GM12878 (cell line): ENCODE measurements around the gene POLR2B. TPM values are rescaled to one million over a fixed set of nuclear protein-coding genes. Genes with fewer than 3 reads are reported as not detected.

Experiments
- ATAC-seq: fragments of 200-7000 bp; cut with Tn5 transposase; 3 replicates; pipeline ENCODE4 v1.9.1; 2020; ENCODE audit warnings: mild to moderate bottlenecking, moderate library complexity
- BruUV-seq: library from RNA; stranded (reverse); fragments of 400-500 nt; replicated peaks from 2 replicates; lab custom pipeline; 2021; lab: Mats Ljungman, UMichigan
- CTCF ChIA-PET: fragments of 300-600 bp; sonication (Branson Sonifier 250); formaldehyde crosslinking; extraction: SDS; loops from one replicate; lab custom pipeline; 2021; ENCODE audit warnings: inconsistent platforms; lab: Yijun Ruan, JAX
- POLR2A ChIA-PET: fragments of 350-600 bp; formaldehyde crosslinking; extraction: SDS; loops from one replicate; lab custom pipeline; 2021; ENCODE audit warnings: inconsistent platforms; lab: Charles Lee
- RAD21 ChIA-PET: fragments of 300-600 bp; sonication (Branson Sonifier 250); formaldehyde crosslinking; loops from one replicate; lab custom pipeline; 2023; ENCODE audit warnings: antibody characterized with exemption; ENCODE audit not compliant: unreplicated experiment; lab: Charles Lee
- SMC1A ChIA-PET: fragments of 300-600 bp; sonication (Branson Sonifier 250); formaldehyde crosslinking; loops from one replicate; lab custom pipeline; 2023; ENCODE audit not compliant: unreplicated experiment, uncharacterized antibody; lab: Charles Lee
- DNase-seq: peaks from one replicate; pipeline ENCODE4 v3.0.0-alpha.2; 2011; ENCODE audit warnings: low read depth, low spot score
- FAIRE-seq: peaks from 3 replicates; lab custom pipeline; 2011; peaks lifted over from hg19 to GRCh38; lab: Jason Lieb, UNC
- H2AFZ ChIP-seq: 2 replicates; pipeline ENCODE4 v1.6.0; 2011; ENCODE audit warnings: low read depth, low read length, control low read depth; ENCODE audit not compliant: control insufficient read depth
- H3K27ac ChIP-seq: 2 replicates; pipeline ENCODE4 v1.5.1; 2011; ENCODE audit warnings: control low read depth; ENCODE audit not compliant: control insufficient read depth, insufficient read depth
- H3K27me3 ChIP-seq, 2 experiments: replicated peaks in 1 of 2; 2 replicates each; pipeline versions ENCODE4 v1.6.0 to v1.6.1; 2011; ENCODE audit warnings: low read length in 1 of 2; ENCODE audit not compliant: control insufficient read depth in 2 of 2, insufficient read depth in 2 of 2
- H3K36me3 ChIP-seq, 2 experiments: 2 replicates each; pipeline ENCODE4 v1.5.1; 2011; ENCODE audit warnings: low read length in 1 of 2; ENCODE audit not compliant: control insufficient read depth in 2 of 2, insufficient read depth in 2 of 2
- H3K4me1 ChIP-seq: 2 replicates; pipeline ENCODE4 v1.6.1; 2011; ENCODE audit warnings: mild to moderate bottlenecking, low read length, moderate library complexity, mixed read lengths; ENCODE audit not compliant: control insufficient read depth, insufficient read depth
- H3K4me2 ChIP-seq: 2 replicates; pipeline ENCODE4 v1.6.0; 2011; ENCODE audit warnings: control low read depth; ENCODE audit not compliant: control insufficient read depth, insufficient read depth
- H3K4me3 ChIP-seq: fragments of 200-600 bp; sonication (generic); 2 replicates; pipeline ENCODE4 v1.5.1; 2016
- H3K79me2 ChIP-seq: 2 replicates; pipeline ENCODE4 v1.6.0; 2011; ENCODE audit warnings: low read length; ENCODE audit not compliant: control insufficient read depth, insufficient read depth
- H3K9ac ChIP-seq: 2 replicates; pipeline ENCODE4 v1.8.0; 2011; ENCODE audit warnings: low read length, control low read depth, mixed read lengths; ENCODE audit not compliant: control insufficient read depth, insufficient read depth
- H3K9me3 ChIP-seq: replicated peaks from 3 replicates; pipeline ENCODE4 v1.5.1; 2011; ENCODE audit warnings: mild to moderate bottlenecking, low read length; ENCODE audit not compliant: control insufficient read depth, insufficient read depth
- H4K20me1 ChIP-seq: 2 replicates; pipeline ENCODE4 v1.6.0; 2011; ENCODE audit not compliant: control insufficient read depth, insufficient read depth
- BMI1 ChIP-seq: fragments of 450-650 bp; IDR thresholded peaks from 2 replicates; pipeline ENCODE4 v1.6.1; 2016; ENCODE audit warnings: mild to moderate bottlenecking, moderate library complexity, borderline replicate concordance
- JUNB ChIP-seq: IDR thresholded peaks from 2 replicates; pipeline ENCODE4 v1.6.1; 2016; ENCODE audit warnings: antibody characterized with exemption, mild to moderate bottlenecking
- MEF2A ChIP-seq: IDR thresholded peaks from 2 replicates; pipeline ENCODE4 v1.6.1; 2011; ENCODE audit warnings: low read depth, mild to moderate bottlenecking, low read length, moderate library complexity; ENCODE audit not compliant: insufficient read depth
- MEF2B ChIP-seq: fragments of 450-650 bp; IDR thresholded peaks from 2 replicates; pipeline ENCODE4 v1.6.1; 2018; ENCODE audit warnings: mild to moderate bottlenecking, moderate library complexity; ENCODE audit not compliant: partially characterized antibody, poor library complexity, severe bottlenecking
- NBN ChIP-seq: fragments of 450-650 bp; IDR thresholded peaks from 2 replicates; pipeline ENCODE4 v1.6.1; 2016
- NFIC ChIP-seq: IDR thresholded peaks from 2 replicates; pipeline ENCODE4 v1.6.1; 2012; ENCODE audit warnings: low read depth, mild to moderate bottlenecking, inconsistent platforms, low read length, moderate library complexity
- NR2C1 ChIP-seq: fragments of 450-650 bp; IDR thresholded peaks from 2 replicates; pipeline ENCODE4 v1.6.1; 2017; ENCODE audit warnings: antibody characterized with exemption, mild to moderate bottlenecking, moderate library complexity
- RBBP5 ChIP-seq: fragments of 200-600 bp; sonication (generic); conservative IDR thresholded peaks from 2 replicates; pipeline ENCODE4 v1.6.1; 2016
- RUNX3 ChIP-seq: IDR thresholded peaks from 2 replicates; pipeline ENCODE4 v1.6.1; 2012; ENCODE audit warnings: low read length, inconsistent platforms
- TCF7 ChIP-seq: IDR thresholded peaks from 2 replicates; pipeline ENCODE4 v1.6.1; 2014; ENCODE audit warnings: antibody characterized with exemption, borderline replicate concordance
- WGBS: methylation state at CpG from one replicate; pipeline ENCODE4 v1.1.6; 2016; ENCODE audit warnings: low lambda C conversion rate; ENCODE audit not compliant: insufficient replicate concordance, insufficient coverage; ENCODE audit errors: missing lambda C conversion rate; 5-methylcytosine and 5-hydroxymethylcytosine counted together
- in situ Hi-C: fragments of 300-500 bp; cut with MboI; formaldehyde crosslinking; loops from 9 replicates; pipeline ENCODE4 v1.14.3; 2018; ENCODE audit warnings: mixed read lengths
- intact Hi-C: fragments of 100-400 bp; cut with micrococcal nuclease; formaldehyde crosslinking; loops from one replicate; pipeline ENCODE4 v1.14.2; 2022; ENCODE audit not compliant: unreplicated experiment
- polyA plus RNA-seq, 11 experiments: library from polyadenylated mRNA; depleted of rRNA in 4 of 11; unstranded in 6 of 11; stranded (reverse) in 5 of 11; fragments of >200 nt; fragmentation: Nextera tagmentation in 4 of 11; fragmentation: Illumina TruSeq in 1 of 11; extraction: Ambion mirVana in 4 of 11; extraction: Trizol in 1 of 11; gene quantifications; 1 replicate in 1 of 11; 2 replicates in 10 of 11; pipeline versions ENCODE4 v1.2.1 to v1.2.3, GENCODE V29; 2011 to 2016; ENCODE audit warnings: inconsistent platforms in 2 of 11, missing spikeins in 2 of 11, low read depth in 1 of 11
- total RNA-seq, 4 experiments: library from RNA; depleted of rRNA in 3 of 4; stranded (reverse); fragments of >200 nt in 3 of 4; fragmentation: Illumina TruSeq in 1 of 4; extraction: Trizol in 1 of 4; gene quantifications; 2 replicates each; pipeline versions ENCODE4 v1.2.1 to v1.2.3, GENCODE V29; 2013 to 2021
- TF ChIP-seq, protein P1 (sequence below): fragments of 450-650 bp; IDR thresholded peaks from 2 replicates; pipeline ENCODE4 v1.6.1; 2017; ENCODE audit warnings: mild to moderate bottlenecking

POLR2B gene
- total and polyA plus RNA-seq, 10 of the 15 experiments (the other 5 are each of a cell fraction or from before 2014, with no cell fraction given) = 46.0 to 183 (median 99.2) TPM

DNA sequence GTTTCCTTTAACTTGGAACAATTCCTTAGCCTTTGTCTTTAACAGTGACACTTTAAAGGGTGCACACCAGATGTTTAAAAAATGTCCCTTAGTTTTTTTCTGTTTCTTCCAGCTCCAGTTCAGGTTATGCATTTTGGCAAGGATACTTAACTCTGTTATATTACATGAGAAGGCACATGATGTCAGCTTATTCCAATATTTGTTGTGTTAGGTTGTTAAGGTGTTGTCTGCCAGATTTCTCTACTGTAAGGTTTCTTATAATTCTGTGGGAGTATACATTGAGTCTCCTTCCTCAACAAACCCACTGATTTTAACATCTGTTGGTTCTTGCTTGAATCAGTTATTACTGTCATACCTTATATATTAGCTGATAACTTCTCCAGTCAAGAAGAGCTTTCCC lies 37.7 kb upstream of the POLR2B start:
- POLR2A ChIA-PET = no interaction called here
- FAIRE-seq = no peak
- in situ Hi-C loops = no loop called here

DNA sequence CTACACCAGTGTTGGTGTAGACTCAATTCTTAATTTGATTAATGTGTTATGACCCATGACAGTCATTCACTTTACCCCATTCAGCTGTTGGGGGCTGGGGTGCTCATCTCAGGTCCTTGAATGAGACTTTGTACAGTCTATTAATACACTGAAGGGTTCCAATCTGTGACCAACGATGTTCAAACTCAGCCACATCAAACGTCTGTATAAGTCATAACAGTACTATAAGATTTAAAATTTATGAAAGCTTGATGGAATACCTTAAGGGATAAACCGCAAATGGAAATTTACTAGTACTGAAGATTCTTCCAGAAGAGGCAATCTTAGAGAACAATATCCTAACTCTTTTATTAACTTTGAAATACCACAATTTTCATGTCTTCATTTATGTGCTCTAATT lies 37.3 kb upstream of the POLR2B start:
- Histone ChIP-seq H4K20me1 (no peaks in the 10 kb centered on the region), H3K79me2 (no peaks in the 10 kb centered on the region), H3K4me1 (no peaks in the 10 kb centered on the region), H3K4me3 (no peak overlapping the region), H3K9me3 (no peaks in the 10 kb centered on the region), H2AFZ (no peak overlapping the region), H3K9ac (no peak overlapping the region), H3K27ac (no peak overlapping the region), H3K36me3 (no peaks in the 10 kb centered on the region; a peak in 3 of 4 replicates), H3K27me3 (no peaks in the 10 kb centered on the region), H3K4me2 (no peak overlapping the region)
- BruUV-seq = no TSS peak
- DNase-seq (no peak), ATAC-seq (no peak), FAIRE-seq (no peak)
- 35% methylated on average over 3 of the region's 3 CpGs for WGBS
- ChIA-PET POLR2A (no interaction called here), RAD21 (interaction anchor here (1.1 kb wide), 1 partner anchor 222 kb away, joined by 3 read pairs; no protein-coding TSS in a partner anchor), SMC1A (interaction anchor here (1.3 kb wide), 1 partner anchor 37 kb away, joined by 3 read pairs; the partner anchor contains the start of gene NOA1), CTCF (interaction anchor here (0.6 to 1.0 kb wide), 2 partner anchors 18 to 22 kb away, joined by 3 to 4 read pairs; no protein-coding TSS in a partner anchor)
- in situ Hi-C loops (no loop called here), intact Hi-C loops (no loop called here)
- peak; percentile 68 for TF ChIP-seq NFIC
- peak; percentile 85 for TF ChIP-seq RUNX3
- no peak for TF ChIP-seq NR2C1
- TF ChIP-seq MEF2B = no peak
- TF ChIP-seq MEF2A = 0 out of 2 replicates have a peak, but pooled peaks have one; percentile 9
- TF ChIP-seq NBN = no peak
- TF ChIP-seq BMI1 = no peak
- TF ChIP-seq RBBP5 = no peak
- peak; percentile 22; the same call in 1 of the 2 replicates for TF ChIP-seq JUNB
- peak; percentile 80; the same call in 1 of the 2 replicates for TF ChIP-seq TCF7

More for the DNA sequence above, 37.7 kb upstream of the POLR2B start:
- Histone ChIP-seq H4K20me1 (no peaks in the 10 kb centered on the region), H3K4me1 (no peaks in the 10 kb centered on the region), H3K36me3 (no peaks in the 10 kb centered on the region; a peak in 3 of 4 replicates), H3K79me2 (no peaks in the 10 kb centered on the region), H2AFZ (no peak overlapping the region), H3K9me3 (no peaks in the 10 kb centered on the region), H3K4me3 (no peak overlapping the region), H3K27me3 (no peaks in the 10 kb centered on the region)
- BruUV-seq = no TSS peak
- ChIA-PET RAD21 (interaction anchor here (1.1 kb wide), 1 partner anchor 222 kb away, joined by 3 read pairs; no protein-coding TSS in a partner anchor), SMC1A (interaction anchor here (1.3 kb wide), 1 partner anchor 37 kb away, joined by 3 read pairs; the partner anchor contains the start of gene NOA1)
- intact Hi-C loops = no loop called here
- ATAC-seq (no peak), DNase-seq (no peak)
- TF ChIP-seq, protein P1, sequence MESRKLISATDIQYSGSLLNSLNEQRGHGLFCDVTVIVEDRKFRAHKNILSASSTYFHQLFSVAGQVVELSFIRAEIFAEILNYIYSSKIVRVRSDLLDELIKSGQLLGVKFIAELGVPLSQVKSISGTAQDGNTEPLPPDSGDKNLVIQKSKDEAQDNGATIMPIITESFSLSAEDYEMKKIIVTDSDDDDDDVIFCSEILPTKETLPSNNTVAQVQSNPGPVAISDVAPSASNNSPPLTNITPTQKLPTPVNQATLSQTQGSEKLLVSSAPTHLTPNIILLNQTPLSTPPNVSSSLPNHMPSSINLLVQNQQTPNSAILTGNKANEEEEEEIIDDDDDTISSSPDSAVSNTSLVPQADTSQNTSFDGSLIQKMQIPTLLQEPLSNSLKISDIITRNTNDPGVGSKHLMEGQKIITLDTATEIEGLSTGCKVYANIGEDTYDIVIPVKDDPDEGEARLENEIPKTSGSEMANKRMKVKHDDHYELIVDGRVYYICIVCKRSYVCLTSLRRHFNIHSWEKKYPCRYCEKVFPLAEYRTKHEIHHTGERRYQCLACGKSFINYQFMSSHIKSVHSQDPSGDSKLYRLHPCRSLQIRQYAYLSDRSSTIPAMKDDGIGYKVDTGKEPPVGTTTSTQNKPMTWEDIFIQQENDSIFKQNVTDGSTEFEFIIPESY = no peak
- TF ChIP-seq, all 136 proteins: peak for 0
- H3K4me2 ChIP-seq = no peak overlapping the region
- H3K27ac ChIP-seq = no peak overlapping the region
- H3K9ac ChIP-seq = no peak overlapping the region
- CTCF ChIA-PET = interaction anchor here (0.6 to 1.0 kb wide), 2 partner anchors 19 to 22 kb away, joined by 3 to 4 read pairs; no protein-coding TSS in a partner anchor
